SK-N-SH treated with all-trans-retinoic acid at 6 μM for 48 hours (cell line): ENCODE results near the gene DERA.

Source experiments
- BACH2 ChIP-seq: fragments of 250-450 bp; sonication (Bioruptor Pico); IDR thresholded peaks from 2 replicates; pipeline ENCODE4 v1.9.0; 2021; ENCODE audit warnings: mild to moderate bottlenecking, borderline replicate concordance
- ISL1 ChIP-seq: fragments of 250-450 bp; sonication (Bioruptor Pico); IDR thresholded peaks from 2 replicates; pipeline ENCODE4 v2.1.2; 2022; ENCODE audit warnings: mild to moderate bottlenecking, moderate library complexity
- POU6F1 ChIP-seq: fragments of 250-450 bp; sonication (Bioruptor Pico); IDR thresholded peaks from 2 replicates; pipeline ENCODE4 v1.8.0; 2021; ENCODE audit warnings: low read depth, mild to moderate bottlenecking, moderate library complexity, borderline replicate concordance
- TOX ChIP-seq: fragments of 250-450 bp; sonication (Bioruptor Pico); IDR thresholded peaks from 2 replicates; pipeline ENCODE4 v1.8.0; 2021; ENCODE audit warnings: mild to moderate bottlenecking, moderate library complexity, borderline replicate concordance
- ZFP30 ChIP-seq: fragments of 450-650 bp; formaldehyde crosslinking; IDR thresholded peaks from 2 replicates; pipeline ENCODE4 v1.5.0; 2022; ENCODE audit warnings: mild to moderate bottlenecking, moderate library complexity

- TF ChIP-seq ISL1 (CRISPR knock-in tag) (no peak), POU6F1 (CRISPR knock-in tag) (no peak), TOX (CRISPR knock-in tag) (no peak), ZFP30 (CRISPR knock-in tag) (no peak), BACH2 (CRISPR knock-in tag) (no peak)
Measured at GRCh38 chr12:16016748-16017147, 105.6 kb downstream of the DERA start.
